Putamen (tissue), 1 donor: ENCODE measurements around the gene SCYL2.
"Not testable (repeated sequence)": the region's sequence is repeated elsewhere in the genome, so short reads cannot be mapped to it uniquely, and the experiment has no call there.

Source experiments
- DNase-seq: peaks from one replicate; pipeline ENCODE4 v3.0.0-alpha.2; 2016; ENCODE audit warnings: low spot score

Gene SCYL2

GRCh38 chr12:100266835-100267602, at the start of gene SCYL2, which contains the start of gene DEPDC4:
SCYL2 (plus strand) TSS chr12:100267177; CDS start chr12:100282971, 15,794 bp downstream.
DEPDC4 (minus strand) TSS chr12:100267079; CDS start chr12:100267076, 3 bp downstream.
- peak; percentile 97 for DNase-seq

- no peak for DNase-seq
Observed at GRCh38 chr12:100219328-100220109, 47.5 kb upstream of the SCYL2 start.

DNA sequence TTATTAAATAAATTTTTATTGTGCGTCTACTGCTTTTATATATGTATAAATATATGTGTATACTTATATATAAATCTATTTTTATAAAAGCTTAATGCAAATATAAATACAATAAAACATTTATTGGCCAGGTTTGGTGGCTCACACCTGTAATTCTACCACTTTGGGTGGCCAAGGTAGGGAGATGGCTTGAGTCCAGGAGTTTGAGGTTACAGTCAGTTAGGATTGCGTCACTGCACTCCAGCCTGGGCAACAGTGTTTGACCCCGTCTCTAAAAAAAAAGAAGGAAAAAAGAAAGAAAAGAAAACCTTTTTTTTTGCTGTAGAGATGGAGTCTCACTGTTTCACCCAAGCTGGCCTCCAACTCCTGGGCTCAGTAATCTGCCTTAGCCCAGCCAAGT, 45.5 kb upstream of the SCYL2 start:
- no peak for DNase-seq

DNA sequence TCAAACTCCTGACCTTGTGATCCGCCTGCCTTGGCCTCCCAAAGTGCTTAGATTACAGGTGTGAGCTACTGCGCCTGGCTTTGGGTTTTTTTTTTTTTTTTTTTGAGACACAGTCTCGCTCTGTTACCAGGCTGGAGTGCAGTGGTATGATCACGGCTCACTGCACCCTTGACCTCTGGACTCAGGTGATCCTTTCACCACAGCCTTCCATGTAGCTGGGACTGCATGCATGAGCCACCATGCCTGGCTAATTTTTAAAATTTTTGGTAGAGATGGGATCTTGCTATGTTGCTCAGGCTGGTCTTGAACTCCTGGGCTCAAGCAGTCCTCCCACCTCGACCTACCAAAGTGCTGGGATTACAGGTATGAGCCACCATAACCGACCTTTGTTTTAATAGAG, 44.8 kb upstream of the SCYL2 start:
- DNase-seq: not testable (repeated sequence)

GRCh38 chr12:100225491-100225890, 41.5 kb upstream of the SCYL2 start:
- DNase-seq: no peak

- DNase-seq: no peak
Observed at GRCh38 chr12:100229036-100229635, 37.8 kb upstream of the SCYL2 start.

DNA sequence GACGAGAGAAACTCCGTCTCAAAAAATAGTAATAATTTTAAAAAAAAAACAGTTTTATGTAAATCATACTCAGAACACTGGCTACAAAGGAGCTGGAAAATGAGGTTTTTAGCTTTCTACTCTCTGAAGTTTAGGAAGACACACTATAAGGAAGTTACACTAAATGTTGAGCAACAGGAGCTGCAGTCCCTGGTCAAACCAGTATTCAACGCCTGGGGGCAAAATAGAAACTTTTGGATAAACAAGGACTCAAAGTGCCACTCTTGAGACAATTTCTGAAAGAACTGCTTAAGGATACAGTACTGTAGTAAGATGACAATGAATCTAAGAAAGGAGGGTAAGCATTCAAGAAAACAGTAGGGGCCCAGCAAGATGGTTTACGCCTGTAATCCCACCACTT, 37.1 kb upstream of the SCYL2 start:
- no peak for DNase-seq

- DNase-seq: not testable (repeated sequence)
Observed at GRCh38 chr12:100231873-100232272, 35.1 kb upstream of the SCYL2 start.

- DNase-seq: no peak
Observed at GRCh38 chr12:100234166-100234565, 32.8 kb upstream of the SCYL2 start.

DNA sequence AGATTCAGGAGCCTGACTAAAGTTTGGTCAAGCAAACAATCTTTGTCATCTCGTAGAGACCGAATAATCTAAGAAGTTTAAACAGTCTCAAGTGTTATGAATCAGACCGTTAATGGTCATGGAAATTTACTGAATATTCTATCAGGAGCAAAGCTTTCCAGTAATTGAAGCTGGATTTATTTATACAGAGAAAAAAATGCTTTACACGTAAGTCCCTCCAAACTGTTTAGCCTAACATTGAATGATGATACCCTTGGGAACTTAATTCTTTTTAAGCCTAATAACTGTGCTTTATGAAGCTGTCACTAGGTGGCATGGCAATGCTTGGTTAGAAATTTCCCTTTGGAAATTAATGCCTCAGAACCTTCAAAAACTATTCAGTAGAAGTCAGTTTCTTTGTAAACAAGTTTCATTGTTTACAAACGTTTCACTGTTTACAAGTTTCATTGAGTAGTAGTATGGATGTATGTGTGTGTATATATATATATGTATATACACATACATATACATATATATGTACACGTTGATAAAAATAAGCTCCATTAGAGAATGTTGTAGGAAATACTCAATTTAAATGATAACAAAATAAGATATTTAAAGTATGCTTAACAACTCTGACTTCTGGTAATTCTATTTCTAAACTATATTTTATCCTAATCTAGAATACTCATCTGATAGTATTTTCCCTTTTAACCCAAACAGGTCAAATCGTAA, 32.2 kb upstream of the SCYL2 start:
- peak; percentile 17 for DNase-seq

- no peak for DNase-seq
Observed at GRCh38 chr12:100238801-100239200, 28.2 kb upstream of the SCYL2 start.

- no peak for DNase-seq
Observed at GRCh38 chr12:100239589-100239988, 27.4 kb upstream of the SCYL2 start.

DNA sequence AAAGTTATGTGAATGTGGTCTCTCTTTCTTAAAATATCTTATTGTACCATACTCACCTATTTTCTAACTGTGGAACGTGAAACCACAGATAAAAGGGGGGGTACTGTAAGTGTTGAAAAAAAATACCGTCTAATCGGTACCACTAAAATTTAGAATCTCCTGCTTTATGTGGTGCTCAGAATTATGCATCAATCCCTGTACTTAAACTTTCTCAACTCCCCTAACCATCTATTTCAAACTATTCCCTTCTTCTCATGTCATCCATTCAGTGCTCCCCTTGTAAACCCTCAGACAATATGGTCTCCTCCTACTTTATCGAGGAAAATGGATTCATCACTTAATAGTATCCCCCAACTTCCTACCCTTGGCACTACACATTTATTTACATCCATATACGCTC, 23.8 kb upstream of the SCYL2 start:
- DNase-seq: no peak

DNA sequence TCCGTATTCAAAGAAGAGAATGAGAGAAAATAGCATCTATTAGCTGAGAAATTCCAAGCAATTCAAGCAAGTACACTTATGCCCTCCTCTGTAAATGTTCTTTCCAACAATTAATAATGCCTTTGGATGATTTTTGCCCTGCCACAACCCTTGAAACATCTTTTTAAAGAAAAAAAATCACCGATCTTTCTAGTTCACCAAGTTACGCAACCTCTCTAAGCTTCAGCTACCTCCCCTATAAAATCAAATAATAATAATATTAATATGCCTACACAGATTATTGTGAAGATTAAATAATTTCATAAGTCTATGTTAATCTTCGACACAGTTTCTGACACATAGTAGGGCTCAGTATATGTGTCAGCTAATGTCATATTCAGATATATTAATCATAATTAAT, 19.2 kb upstream of the SCYL2 start:
- DNase-seq: no peak

DNA sequence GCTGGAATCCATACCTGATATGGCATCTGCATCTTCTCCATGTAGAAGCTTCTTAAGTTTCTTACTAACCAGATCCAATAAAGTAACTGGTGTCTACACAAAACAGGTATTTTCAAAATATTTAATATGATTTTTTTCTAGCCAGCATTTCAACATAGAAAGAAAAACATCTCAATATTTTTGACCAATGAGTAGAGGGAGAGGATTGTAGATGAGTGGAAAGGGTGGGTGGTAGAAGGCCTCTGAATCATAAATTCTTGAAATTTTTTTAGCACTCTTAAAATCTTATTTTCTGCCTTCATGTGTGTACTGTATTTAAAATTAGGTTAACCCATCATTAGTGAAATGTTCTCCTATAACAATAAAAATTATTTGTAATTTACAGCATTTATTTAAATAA, 18.1 kb upstream of the SCYL2 start:
- no peak for DNase-seq

DNA sequence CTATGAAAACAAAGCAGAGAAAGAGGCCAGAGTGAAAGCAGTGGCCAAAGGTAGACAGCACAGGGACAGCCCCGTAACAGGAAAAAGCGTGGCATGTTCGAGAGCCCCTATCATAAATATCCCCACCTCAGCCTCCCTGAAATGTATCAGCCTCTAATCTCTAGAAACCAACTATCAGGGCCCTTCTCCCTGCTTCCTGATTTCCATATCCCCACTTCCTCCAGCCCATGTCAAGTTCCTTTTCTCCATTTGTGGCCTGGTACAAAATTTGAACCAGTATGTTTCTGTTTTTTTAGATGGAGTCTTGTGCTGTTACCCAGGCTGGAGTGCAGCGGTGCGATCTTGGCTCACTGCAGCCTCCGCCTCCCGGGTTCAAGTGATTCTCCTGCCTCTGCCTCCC, 17.0 kb upstream of the SCYL2 start:
- no peak for DNase-seq

DNA sequence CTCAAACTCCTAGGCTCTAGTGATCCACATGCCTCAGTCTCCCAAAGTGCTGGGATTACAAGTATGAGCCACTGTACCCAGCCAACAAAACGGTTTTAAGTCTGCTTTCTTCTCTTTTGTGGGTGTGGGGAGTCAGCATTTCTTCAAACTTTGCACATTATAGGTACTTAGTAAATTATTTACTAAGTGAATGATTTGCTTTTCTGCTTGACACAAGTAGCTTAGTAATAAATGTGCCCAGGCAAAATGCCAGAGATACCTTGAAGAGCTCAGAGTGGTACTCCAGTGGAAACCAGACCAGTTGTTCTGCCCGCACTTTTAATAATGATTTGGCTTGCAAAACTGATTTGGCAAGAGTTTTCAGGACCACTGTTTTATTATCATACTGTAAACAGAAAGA, 15.1 kb upstream of the SCYL2 start:
- no peak for DNase-seq

DNA sequence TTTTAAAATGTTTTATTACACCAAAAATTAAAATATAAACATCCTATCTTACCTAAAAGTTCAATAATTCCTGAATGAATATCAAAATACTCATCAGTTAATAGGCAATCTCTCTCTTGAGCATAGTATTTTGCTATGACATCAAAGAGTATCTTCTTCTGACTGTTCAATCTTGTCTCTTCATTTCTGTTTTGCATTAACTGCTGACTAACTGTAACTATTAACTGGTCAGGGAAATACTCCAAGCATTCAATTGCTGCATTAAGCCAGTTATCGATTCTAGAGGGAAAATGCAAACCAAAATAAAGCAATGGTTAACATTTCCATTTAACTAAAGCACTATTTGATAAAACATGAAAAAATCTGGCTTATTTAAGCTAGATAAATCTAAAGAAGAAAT, 13.5 kb upstream of the SCYL2 start:
- DNase-seq: no peak

- DNase-seq: no peak
Observed at GRCh38 chr12:100254876-100255275, 12.1 kb upstream of the SCYL2 start.

DNA sequence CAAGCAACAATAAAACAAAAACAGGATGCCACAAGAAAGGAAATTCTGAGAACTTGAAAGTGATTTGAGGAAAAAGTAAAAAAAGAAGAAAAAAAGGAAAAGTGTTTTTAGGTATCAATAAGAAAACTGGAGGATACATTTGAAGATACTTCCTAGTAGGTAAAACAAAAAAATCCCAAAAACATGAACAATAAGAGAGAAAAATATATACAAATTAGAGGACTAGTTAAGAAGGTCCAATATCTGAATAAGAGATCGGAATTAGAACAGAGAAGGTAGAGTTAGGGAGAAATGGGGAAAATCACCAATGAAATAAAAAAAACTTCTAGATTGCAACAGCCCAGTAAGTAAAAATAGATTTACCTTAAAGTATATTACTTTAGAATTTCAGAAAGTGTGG, 8.8 kb upstream of the SCYL2 start:
- DNase-seq: no peak

- no peak for DNase-seq
Observed at GRCh38 chr12:100263131-100263530, 3.8 kb upstream of the SCYL2 start.

GRCh38 chr12:100265107-100265506, 1.9 kb upstream of the SCYL2 start:
- DNase-seq: not testable (repeated sequence)
